Stomach (tissue), 9 donors: ENCODE measurements around the gene C6orf58. TPM values are rescaled to one million over a fixed set of nuclear protein-coding genes. Genes with fewer than 3 reads are reported as not detected.

Experiments
- DNase-seq, 2 donors: peaks; one replicate each; pipeline versions ENCODE4 v3.0.0 to v3.0.0-alpha.2; 2013 to 2019
- H3K27ac ChIP-seq, 5 donors: fragments of 200-600 bp in 4 of 5; sonication (generic) in 4 of 5; one replicate each; pipeline ENCODE4 v1.5.1; 2013 to 2019; ENCODE audit warnings: mild to moderate bottlenecking in 1 of 5, moderate library complexity in 1 of 5
- H3K27me3 ChIP-seq, 3 donors: fragments of 200-600 bp; sonication (generic); one replicate each; pipeline ENCODE4 v1.5.1; 2017 to 2019; ENCODE audit warnings: mixed run types in 1 of 3
- H3K36me3 ChIP-seq, 4 donors: fragments of 200-600 bp; sonication (generic); 1 replicate in 3 of 4; 2 replicates in 1 of 4; pipeline ENCODE4 v1.5.1; 2016 to 2019
- H3K4me1 ChIP-seq, 4 donors: fragments of 200-600 bp; sonication (generic); one replicate each; pipeline ENCODE4 v1.5.1; 2016 to 2019
- H3K4me3 ChIP-seq, 4 donors: fragments of 200-600 bp; sonication (generic) in 3 of 4; one replicate each; pipeline ENCODE4 v1.5.1; 2016 to 2019; ENCODE audit warnings: mild to moderate bottlenecking in 1 of 4
- H3K9me3 ChIP-seq, 4 donors: fragments of 200-600 bp; sonication (generic); one replicate each; pipeline ENCODE4 v1.5.1; 2016 to 2019
- EP300 ChIP-seq: sonication (generic); formaldehyde crosslinking; IDR thresholded peaks from one replicate; pipeline ENCODE4 v1.6.1; 2017; ENCODE audit warnings: antibody characterized with exemption
- POLR2A ChIP-seq, 4 donors: fragments of 450-650 bp; IDR thresholded peaks; one replicate each; pipeline ENCODE4 v1.6.1; 2016; ENCODE audit warnings: antibody characterized with exemption in 4 of 4, control low read depth in 2 of 4, mild to moderate bottlenecking in 1 of 4, moderate library complexity in 1 of 4
- POLR2AphosphoS5 ChIP-seq, 3 donors: sonication (generic); formaldehyde crosslinking; IDR thresholded peaks; one replicate each; pipeline ENCODE4 v1.6.1; 2016; ENCODE audit warnings: antibody characterized with exemption in 3 of 3
- WGBS, 5 donors: extraction: QIAGEN DNeasy Blood & Tissue Kit in 3 of 5; methylation state at CpG; one replicate each; pipeline versions ENCODE4 v1.1.5 to v1.1.7; 2013 to 2018; 5-methylcytosine and 5-hydroxymethylcytosine counted together
- intact Hi-C: fragments of 100-400 bp; cut with DNase I; formaldehyde crosslinking; loops from one replicate; pipeline ENCODE4 v1.15.1; 2023; ENCODE audit warnings: low total_unique reads
- polyA plus RNA-seq, 3 donors: library from polyadenylated mRNA; stranded (reverse); fragments of 200-250 nt; gene quantifications; one replicate each; pipeline ENCODE4 v1.2.3, GENCODE V29; 2013
- total RNA-seq, 5 donors: library from RNA; depleted of rRNA; stranded (reverse); fragments of >200 nt; gene quantifications; one replicate each; pipeline versions ENCODE4 v1.1.0 to v1.2.3, GENCODE V29; 2014 to 2016
- TF ChIP-seq, protein P1 (sequence below), 7 experiments: fragments of 450-650 bp in 4 of 7; fragments of 200-600 bp in 3 of 7; sonication (generic) in 3 of 7; IDR thresholded peaks; one replicate each; pipeline ENCODE4 v1.5.1; 2016 to 2019; ENCODE audit warnings: antibody characterized with exemption in 7 of 7, control low read depth in 2 of 7, mild to moderate bottlenecking in 1 of 7
- donor health status: healthy with polysubstance abuse.
- donor health status: Bipolar disorder and iron deficiency.
- donor health status: healthy.

C6orf58 gene
- total and polyA plus RNA-seq, 8 donors: 0.25 to 3.5 (median 2.3) TPM; not detected in 5

DNA sequence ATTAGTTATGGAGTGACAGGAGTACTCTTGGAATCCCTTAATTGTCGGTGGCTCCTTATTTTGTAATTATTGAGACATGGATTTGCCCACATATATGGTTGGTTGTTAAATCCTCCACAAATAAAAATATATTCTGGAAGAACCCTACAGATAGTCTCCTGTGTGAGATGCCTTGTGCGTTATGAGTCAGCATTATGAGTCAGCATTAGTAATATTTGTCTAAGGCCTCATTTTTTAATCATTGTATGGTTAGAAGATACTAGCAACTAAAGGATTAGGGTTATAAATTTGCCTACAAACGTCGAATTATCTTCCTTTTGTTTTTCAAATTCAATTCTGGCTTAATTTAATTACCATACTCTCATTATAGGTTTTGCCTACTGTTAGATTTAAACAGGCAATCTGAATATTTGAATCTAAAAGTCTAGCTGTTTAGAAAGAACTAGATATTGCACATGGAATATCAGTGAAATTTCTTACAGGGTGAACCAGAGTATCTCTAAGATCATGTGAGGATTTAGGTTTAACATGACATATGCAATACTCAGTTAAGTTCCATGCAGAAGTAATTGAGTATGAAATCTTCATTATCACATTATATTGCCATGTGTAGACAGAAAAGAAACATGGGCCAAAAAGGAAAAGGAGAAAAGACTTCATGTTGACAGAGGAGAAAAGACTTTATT lies 5.9 kb downstream of the C6orf58 start:
- no peak overlapping the region for H3K4me3 ChIP-seq
- WGBS, 5 donors: 72 to 88% (median 83%) methylated on average over 4 of the region's 4 CpGs
- no peak for DNase-seq
- H3K36me3 ChIP-seq: no peaks in the 10 kb centered on the region
- H3K4me1 ChIP-seq: peaks cover 0 to 6% (median 2%) of the 10 kb centered on the region in 4 donors
- intact Hi-C loops: no loop called here
- H3K27me3 ChIP-seq: no peaks in the 10 kb centered on the region
- no peak overlapping the region for H3K27ac ChIP-seq
- TF ChIP-seq, protein P1, sequence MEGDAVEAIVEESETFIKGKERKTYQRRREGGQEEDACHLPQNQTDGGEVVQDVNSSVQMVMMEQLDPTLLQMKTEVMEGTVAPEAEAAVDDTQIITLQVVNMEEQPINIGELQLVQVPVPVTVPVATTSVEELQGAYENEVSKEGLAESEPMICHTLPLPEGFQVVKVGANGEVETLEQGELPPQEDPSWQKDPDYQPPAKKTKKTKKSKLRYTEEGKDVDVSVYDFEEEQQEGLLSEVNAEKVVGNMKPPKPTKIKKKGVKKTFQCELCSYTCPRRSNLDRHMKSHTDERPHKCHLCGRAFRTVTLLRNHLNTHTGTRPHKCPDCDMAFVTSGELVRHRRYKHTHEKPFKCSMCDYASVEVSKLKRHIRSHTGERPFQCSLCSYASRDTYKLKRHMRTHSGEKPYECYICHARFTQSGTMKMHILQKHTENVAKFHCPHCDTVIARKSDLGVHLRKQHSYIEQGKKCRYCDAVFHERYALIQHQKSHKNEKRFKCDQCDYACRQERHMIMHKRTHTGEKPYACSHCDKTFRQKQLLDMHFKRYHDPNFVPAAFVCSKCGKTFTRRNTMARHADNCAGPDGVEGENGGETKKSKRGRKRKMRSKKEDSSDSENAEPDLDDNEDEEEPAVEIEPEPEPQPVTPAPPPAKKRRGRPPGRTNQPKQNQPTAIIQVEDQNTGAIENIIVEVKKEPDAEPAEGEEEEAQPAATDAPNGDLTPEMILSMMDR (IDR thresholded peaks at IDR 0.05): no peak
- TF ChIP-seq EP300: no peak
- no peak for TF ChIP-seq POLR2AphosphoS5 (IDR thresholded peaks at IDR 0.05)
- no peak for TF ChIP-seq POLR2A (IDR thresholded peaks at IDR 0.05)
- no peaks in the 10 kb centered on the region for H3K9me3 ChIP-seq

DNA sequence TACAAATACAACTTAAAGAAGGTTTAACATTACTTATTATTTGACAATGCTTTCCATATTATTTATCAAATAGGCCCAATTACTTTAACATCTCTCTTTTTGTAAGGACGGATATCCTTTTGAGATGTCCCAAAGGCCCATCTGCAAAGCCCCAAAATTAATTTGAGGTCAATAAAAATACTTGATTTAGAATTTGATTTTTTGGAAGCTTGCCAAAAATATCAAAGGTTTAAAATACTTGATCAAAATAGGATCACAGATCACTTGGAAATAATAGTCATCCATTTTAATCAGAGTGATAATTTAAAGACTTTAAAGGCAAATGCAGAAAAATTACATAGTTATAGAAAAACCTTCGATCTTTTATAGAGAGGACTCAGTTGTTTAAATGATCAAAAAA lies 8.1 kb downstream of the C6orf58 start:
- TF ChIP-seq POLR2A (IDR thresholded peaks at IDR 0.05) (no peak), POLR2AphosphoS5 (IDR thresholded peaks at IDR 0.05) (no peak), EP300 (no peak)
- TF ChIP-seq, protein P1 (IDR thresholded peaks at IDR 0.05): no peak
- WGBS, 5 donors: 93 to 96% (median 94%) methylated on average over 2 of the region's 2 CpGs
- Histone ChIP-seq H3K4me3 (no peak overlapping the region), H3K27me3 (no peaks in the 10 kb centered on the region), H3K4me1 (peaks cover 0 to 6% (median 2%) of the 10 kb centered on the region in 4 donors), H3K9me3 (no peaks in the 10 kb centered on the region), H3K27ac (no peak overlapping the region), H3K36me3 (no peaks in the 10 kb centered on the region)
- no peak for DNase-seq
- intact Hi-C loops: no loop called here

DNA sequence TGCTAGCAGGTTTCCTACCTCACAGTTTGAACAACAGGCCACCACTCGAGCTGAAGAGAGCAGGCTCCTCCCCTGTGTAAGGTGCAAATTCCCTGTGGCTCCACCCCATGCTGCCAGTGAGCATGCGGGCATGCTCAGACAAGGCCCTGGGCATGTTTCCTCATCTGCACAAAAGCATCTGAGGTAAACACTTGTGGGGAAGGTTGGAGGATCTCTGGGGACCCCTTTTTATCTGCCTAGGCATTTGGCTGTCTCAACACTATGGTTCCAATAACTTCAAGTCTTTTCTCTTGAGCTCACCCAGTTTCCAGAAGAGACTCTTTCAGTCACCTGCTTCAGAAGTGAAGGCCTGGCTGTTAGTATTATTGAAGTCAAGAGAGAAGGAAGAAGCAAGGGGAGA lies 9.4 kb downstream of the C6orf58 start:
- WGBS, 5 donors: 17 to 45% (median 34%) methylated on average over 2 of the region's 2 CpGs
- H3K4me3 ChIP-seq: no peak overlapping the region
- DNase-seq: no peak
- intact Hi-C loops: no loop called here
- H3K36me3 ChIP-seq: no peaks in the 10 kb centered on the region
- TF ChIP-seq POLR2A (IDR thresholded peaks at IDR 0.05): no peak
- TF ChIP-seq, protein P1 (IDR thresholded peaks at IDR 0.05): no peak
- TF ChIP-seq EP300: no peak
- TF ChIP-seq POLR2AphosphoS5 (IDR thresholded peaks at IDR 0.05): no peak
- H3K27me3 ChIP-seq: no peaks in the 10 kb centered on the region
- H3K4me1 ChIP-seq: peaks cover 0 to 6% (median 2%) of the 10 kb centered on the region in 4 donors
- no peaks in the 10 kb centered on the region for H3K9me3 ChIP-seq
- H3K27ac ChIP-seq: no peak overlapping the region

DNA sequence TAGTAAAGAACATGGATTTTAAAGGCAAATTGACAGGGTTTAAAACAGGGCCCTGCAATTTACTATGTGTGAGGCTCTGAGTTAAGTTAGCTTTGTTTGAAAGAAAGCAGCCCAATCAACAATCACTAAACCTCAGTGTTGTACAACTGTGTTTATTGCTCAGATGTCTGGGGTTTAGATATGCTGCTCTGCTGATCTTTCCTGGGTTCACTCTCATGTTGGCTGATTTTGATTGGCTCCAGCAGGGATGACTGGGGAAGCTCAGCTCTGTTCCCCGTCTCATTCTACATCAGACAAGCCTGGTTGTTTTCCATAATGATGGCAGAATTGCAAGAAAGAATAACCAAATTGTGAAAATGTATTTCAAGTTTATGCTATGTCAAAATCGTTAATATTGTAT lies 10.9 kb downstream of the C6orf58 start:
- intact Hi-C loops: no loop called here
- Histone ChIP-seq H3K9me3 (no peaks in the 10 kb centered on the region), H3K4me3 (no peak overlapping the region), H3K27me3 (no peaks in the 10 kb centered on the region), H3K36me3 (no peaks in the 10 kb centered on the region), H3K4me1 (peaks cover 0 to 6% (median 2%) of the 10 kb centered on the region in 4 donors), H3K27ac (no peak overlapping the region)
- DNase-seq: no peak
- WGBS, 5 donors: 76 to 88% (median 78%) methylated on average over 2 of the region's 2 CpGs
- no peak for TF ChIP-seq POLR2AphosphoS5 (IDR thresholded peaks at IDR 0.05)
- TF ChIP-seq EP300: no peak
- TF ChIP-seq, protein P1 (IDR thresholded peaks at IDR 0.05): no peak
- TF ChIP-seq POLR2A (IDR thresholded peaks at IDR 0.05): no peak
